IMR-90 (cell line): ENCODE measurements around the gene ESF1. TPM values are rescaled to one million over a fixed set of nuclear protein-coding genes. Genes with fewer than 3 reads are reported as not detected.

ENCODE experiments used
- ATAC-seq: fragments of 200-7000 bp; cut with Tn5 transposase; 2 replicates; pipeline ENCODE4 v1.9.1; 2020; ENCODE audit warnings: low read depth, mild to moderate bottlenecking, moderate library complexity
- BruUV-seq: library from RNA; stranded (reverse); fragments of 400-500 nt; replicated peaks from 2 replicates; lab custom pipeline; 2021; lab: Mats Ljungman, UMichigan
- CTCF ChIA-PET: fragments of 300-600 bp; formaldehyde crosslinking; extraction: SDS; loops from one replicate; lab custom pipeline; 2021; ENCODE audit warnings: antibody characterized with exemption; lab: Yijun Ruan, JAX
- POLR2A ChIA-PET: fragments of 300-600 bp; sonication (Branson Sonifier 250); formaldehyde crosslinking; loops from one replicate; lab custom pipeline; 2022; ENCODE audit warnings: antibody characterized with exemption; ENCODE audit not compliant: unreplicated experiment; lab: Charles Lee
- DNase-seq: peaks from one replicate; pipeline ENCODE4 v3.0.0; 2013
- H2AFZ ChIP-seq: replicated peaks from 2 replicates; pipeline ENCODE3; 2013; ENCODE audit warnings: low read length, mild to moderate bottlenecking; ENCODE audit not compliant: poor library complexity
- H2AK5ac ChIP-seq: 2 replicates; pipeline ENCODE4 v1.6.1; 2013; ENCODE audit warnings: low read depth, low read length, inconsistent platforms
- H2AK9ac ChIP-seq: replicated peaks from 2 replicates; pipeline ENCODE3; 2013; ENCODE audit warnings: mild to moderate bottlenecking, low read depth, low read length, moderate library complexity; ENCODE audit not compliant: poor library complexity
- H2BK120ac ChIP-seq: 2 replicates; pipeline ENCODE4 v1.6.1; 2013; ENCODE audit warnings: low read depth, low read length, inconsistent platforms
- H2BK15ac ChIP-seq: 3 replicates; pipeline ENCODE4 v1.6.1; 2013; ENCODE audit warnings: low read depth, low read length, inconsistent platforms
- H2BK20ac ChIP-seq: 2 replicates; pipeline ENCODE4 v1.6.1; 2013; ENCODE audit warnings: low read depth, mild to moderate bottlenecking, inconsistent platforms, low read length, moderate library complexity
- H2BK5ac ChIP-seq: 2 replicates; pipeline ENCODE4 v1.6.1; 2013; ENCODE audit warnings: mild to moderate bottlenecking, low read depth, low read length, inconsistent platforms; ENCODE audit not compliant: poor library complexity, severe bottlenecking
- H3K14ac ChIP-seq: replicated peaks from 2 replicates; pipeline ENCODE4 v1.6.1; 2013; ENCODE audit warnings: low read depth, low read length, inconsistent platforms
- H3K18ac ChIP-seq: 2 replicates; pipeline ENCODE4 v1.6.1; 2013; ENCODE audit warnings: low read depth, low read length, control low read depth
- H3K23ac ChIP-seq: 2 replicates; pipeline ENCODE4 v1.6.1; 2013; ENCODE audit warnings: low read depth, low read length, inconsistent platforms
- H3K27ac ChIP-seq: 2 replicates; pipeline ENCODE4 v1.5.1; 2013; ENCODE audit warnings: mild to moderate bottlenecking, control low read depth, low read length; ENCODE audit not compliant: insufficient read depth
- H3K27me3 ChIP-seq: 2 replicates; pipeline ENCODE4 v1.6.1; 2013; ENCODE audit warnings: low read length; ENCODE audit not compliant: control insufficient read depth, insufficient read depth
- H3K36me3 ChIP-seq: 2 replicates; pipeline ENCODE4 v1.6.1; 2013; ENCODE audit warnings: low read length, mixed read lengths; ENCODE audit not compliant: control insufficient read depth, insufficient read depth
- H3K4ac ChIP-seq: 2 replicates; pipeline ENCODE4 v1.6.1; 2013; ENCODE audit warnings: low read depth, low read length, inconsistent platforms
- H3K4me1 ChIP-seq: 2 replicates; pipeline ENCODE4 v1.6.1; 2013; ENCODE audit warnings: low read length, mixed read lengths; ENCODE audit not compliant: control insufficient read depth, insufficient read depth
- H3K4me2 ChIP-seq: 2 replicates; pipeline ENCODE4 v1.6.1; 2013; ENCODE audit warnings: low read depth, mild to moderate bottlenecking, control low read depth, low read length, moderate library complexity
- H3K4me3 ChIP-seq: 2 replicates; pipeline ENCODE4 v1.5.1; 2013; ENCODE audit warnings: low read depth, mild to moderate bottlenecking, control low read depth, low read length, moderate library complexity; ENCODE audit not compliant: insufficient read depth
- H3K56ac ChIP-seq: 2 replicates; pipeline ENCODE4 v1.6.1; 2013; ENCODE audit warnings: low read length, inconsistent platforms; ENCODE audit not compliant: insufficient read depth; ENCODE audit errors: extremely low read depth
- H3K79me1 ChIP-seq, 2 experiments: 2 replicates each; pipeline ENCODE4 v1.6.1; 2013; ENCODE audit warnings: low read length in 2 of 2, inconsistent platforms in 1 of 2, low read depth in 1 of 2
- H3K9ac ChIP-seq: 2 replicates; pipeline ENCODE4 v1.6.1; 2013; ENCODE audit warnings: low read depth, low read length, control low read depth
- H3K9me1 ChIP-seq: 2 replicates; pipeline ENCODE4 v1.6.1; 2013; ENCODE audit warnings: low read length, inconsistent platforms; ENCODE audit not compliant: insufficient read depth
- H3K9me3 ChIP-seq: 2 replicates; pipeline ENCODE4 v1.6.1; 2013; ENCODE audit warnings: low read length; ENCODE audit not compliant: control insufficient read depth, insufficient read depth
- H4K20me1 ChIP-seq: 2 replicates; pipeline ENCODE4 v1.6.1; 2013; ENCODE audit warnings: low read length, inconsistent platforms; ENCODE audit not compliant: insufficient read depth
- H4K5ac ChIP-seq: 2 replicates; pipeline ENCODE4 v1.6.1; 2013; ENCODE audit warnings: mild to moderate bottlenecking, low read depth, low read length, control low read depth
- H4K8ac ChIP-seq, 2 experiments: 2 replicates each; pipeline ENCODE4 v1.6.1; 2013; ENCODE audit warnings: low read depth in 2 of 2, low read length in 2 of 2, control low read depth in 1 of 2, inconsistent platforms in 1 of 2
- H4K91ac ChIP-seq: 2 replicates; pipeline ENCODE4 v1.6.1; 2013; ENCODE audit warnings: low read depth, low read length, inconsistent platforms; ENCODE audit not compliant: insufficient read depth
- CTCF ChIP-seq: conservative IDR thresholded peaks from 2 replicates; pipeline ENCODE4 v1.5.1; 2012; ENCODE audit warnings: mild to moderate bottlenecking, low read depth, low read length, improper control_type of control experiment
- MXI1 ChIP-seq: IDR thresholded peaks from 2 replicates; pipeline ENCODE4 v1.6.1; 2012; ENCODE audit warnings: low read depth, mild to moderate bottlenecking, low read length, moderate library complexity, borderline replicate concordance
- NFE2L2 ChIP-seq: fragments of 150-350 bp; IDR thresholded peaks from 2 replicates; pipeline ENCODE4 v1.6.1; 2016; ENCODE audit warnings: low read depth, mild to moderate bottlenecking, low read length
- WGBS, 2 experiments: methylation state at CpG; one replicate each; pipeline versions ENCODE4 v1.1.5 to v1.1.7; 2013; ENCODE audit warnings: missing lambda C conversion rate in 2 of 2; ENCODE audit not compliant: insufficient read length in 1 of 2; ENCODE audit errors: extremely low coverage in 2 of 2; 5-methylcytosine and 5-hydroxymethylcytosine counted together
- dilution Hi-C: fragments of 300-500 bp; cut with HindIII; formaldehyde crosslinking; loops from one replicate; pipeline ENCODE4 v1.14.3; 2018; ENCODE audit warnings: low sequenced_read_pairs; ENCODE audit not compliant: unreplicated experiment
- in situ Hi-C: fragments of 300-500 bp; cut with MboI; formaldehyde crosslinking; loops from 3 replicates; pipeline ENCODE4 v1.14.3; 2019; ENCODE audit warnings: low sequenced_read_pairs, inconsistent platforms, mixed read lengths
- intact Hi-C: fragments of 100-400 bp; cut with micrococcal nuclease; formaldehyde crosslinking; loops from 2 replicates; pipeline ENCODE4 v1.10.0; 2022
- polyA plus RNA-seq, 3 experiments: library from polyadenylated mRNA; depleted of rRNA; stranded (reverse); fragments of >200 nt; gene quantifications; 2 replicates each; pipeline ENCODE4 v1.2.3, GENCODE V29; 2012; ENCODE audit warnings: low replicate concordance in 1 of 3
- total RNA-seq: library from RNA; depleted of rRNA; stranded (reverse); fragments of >200 nt; gene quantifications from 2 replicates; pipeline ENCODE4 v1.2.3, GENCODE V29; 2012

Gene ESF1
- total and polyA plus RNA-seq, 2 of the 4 experiments (the other 2 are of a cell fraction), result 2.6 to 2.7 TPM

- Histone ChIP-seq H3K27me3 (no peaks in the 10 kb centered on the region), H3K79me1 (peaks cover 2 to 13% of the 10 kb centered on the region in 2 experiments; a peak in 2 of 4 replicates), H3K4me3 (no peak overlapping the region), H2BK20ac (no peak overlapping the region), H3K14ac (no peak overlapping the region), H2AK9ac (no peak overlapping the region), H2AK5ac (no peak overlapping the region), H3K9me1 (no peaks in the 10 kb centered on the region), H3K36me3 (peaks cover 44% of the 10 kb centered on the region), H3K56ac (no peak overlapping the region), H4K20me1 (no peaks in the 10 kb centered on the region), H3K27ac (no peak overlapping the region), H3K4me2 (no peak overlapping the region), H3K4me1 (no peaks in the 10 kb centered on the region), H2BK15ac (no peak overlapping the region), H2AFZ (no peak overlapping the region), H2BK120ac (no peak overlapping the region), H3K9ac (no peak overlapping the region), H4K5ac (no peak overlapping the region), H3K23ac (no peak overlapping the region), H3K4ac (no peak overlapping the region), H3K18ac (no peak overlapping the region), H3K9me3 (no peaks in the 10 kb centered on the region), H4K91ac (no peak overlapping the region), H2BK5ac (no peak overlapping the region), H4K8ac (no peak overlapping the region)
- intact Hi-C loops (no loop called here), in situ Hi-C loops (no loop called here), dilution Hi-C loops (no loop called here)
- BruUV-seq, result no TSS peak
- TF ChIP-seq CTCF (no peak), MXI1 (no peak), NFE2L2 (no peak)
- ChIA-PET CTCF (no interaction called here), POLR2A (no interaction called here)
- WGBS, 2 experiments, result no CpG with 5 or more reads among the region's 1 CpG
- no peak for ATAC-seq
- DNase-seq, result no peak
Observed at GRCh38 chr20:13793001-13793400, 8.3 kb upstream of the ESF1 start.
